Osteoblast (primary cell): ENCODE results near the gene ZNF70. TPM values are rescaled to one million over a fixed set of nuclear protein-coding genes. Genes with fewer than 3 reads are reported as not detected.

Experiments used
- DNase-seq: peaks from one replicate; pipeline ENCODE4 v3.0.0; 2011; ENCODE audit warnings: low spot score, mixed read lengths; ENCODE audit not compliant: insufficient read length; ENCODE audit errors: missing footprints
- H2AFZ ChIP-seq: 2 replicates; pipeline ENCODE4 v1.6.0; 2011; ENCODE audit warnings: mild to moderate bottlenecking, low read length
- H3K27ac ChIP-seq: 2 replicates; pipeline ENCODE4 v1.5.1; 2011; ENCODE audit warnings: mild to moderate bottlenecking, low read depth, low read length, moderate library complexity
- H3K27me3 ChIP-seq: 2 replicates; pipeline ENCODE4 v1.6.0; 2012; ENCODE audit warnings: mild to moderate bottlenecking, control low read depth, inconsistent platforms, low read length, moderate library complexity; ENCODE audit not compliant: insufficient read depth
- H3K36me3 ChIP-seq: 2 replicates; pipeline ENCODE4 v1.5.1; 2011; ENCODE audit warnings: mild to moderate bottlenecking, low read length, control low read depth, moderate library complexity; ENCODE audit not compliant: insufficient read depth
- H3K4me1 ChIP-seq: 2 replicates; pipeline ENCODE4 v1.5.1; 2011; ENCODE audit warnings: mild to moderate bottlenecking, low read length, control low read depth, moderate library complexity; ENCODE audit not compliant: insufficient read depth
- H3K4me2 ChIP-seq: 2 replicates; pipeline ENCODE4 v1.6.0; 2011; ENCODE audit warnings: mild to moderate bottlenecking, low read length; ENCODE audit not compliant: insufficient read depth
- H3K4me3 ChIP-seq: fragments of 200-600 bp; sonication (generic); 3 replicates; pipeline ENCODE4 v1.5.1; 2012; ENCODE audit warnings: mild to moderate bottlenecking, low read length, inconsistent platforms; ENCODE audit not compliant: insufficient read depth
- H3K79me2 ChIP-seq: 2 replicates; pipeline ENCODE4 v1.6.0; 2012; ENCODE audit warnings: mild to moderate bottlenecking, low read length, control low read depth, inconsistent platforms; ENCODE audit not compliant: insufficient read depth
- H3K9me3 ChIP-seq: 2 replicates; pipeline ENCODE4 v1.5.1; 2011; ENCODE audit warnings: low read depth, low read length, control low read depth
- H4K20me1 ChIP-seq: 2 replicates; pipeline ENCODE4 v1.6.0; 2012; ENCODE audit warnings: mild to moderate bottlenecking, low read length, control low read depth; ENCODE audit not compliant: insufficient read depth
- total RNA-seq: library from RNA; depleted of rRNA; stranded (reverse); fragments of >200 nt; gene quantifications from 2 replicates; pipeline ENCODE4 v1.2.3, GENCODE V29; 2012
- TF ChIP-seq, protein P1 (sequence below): IDR thresholded peaks from 2 replicates; pipeline ENCODE4 v1.5.1; 2011; ENCODE audit warnings: mild to moderate bottlenecking, low read depth, low read length, moderate library complexity; ENCODE audit errors: extremely low read depth

Gene ZNF70
- total RNA-seq, 1 donor: 6.5 TPM

DNA sequence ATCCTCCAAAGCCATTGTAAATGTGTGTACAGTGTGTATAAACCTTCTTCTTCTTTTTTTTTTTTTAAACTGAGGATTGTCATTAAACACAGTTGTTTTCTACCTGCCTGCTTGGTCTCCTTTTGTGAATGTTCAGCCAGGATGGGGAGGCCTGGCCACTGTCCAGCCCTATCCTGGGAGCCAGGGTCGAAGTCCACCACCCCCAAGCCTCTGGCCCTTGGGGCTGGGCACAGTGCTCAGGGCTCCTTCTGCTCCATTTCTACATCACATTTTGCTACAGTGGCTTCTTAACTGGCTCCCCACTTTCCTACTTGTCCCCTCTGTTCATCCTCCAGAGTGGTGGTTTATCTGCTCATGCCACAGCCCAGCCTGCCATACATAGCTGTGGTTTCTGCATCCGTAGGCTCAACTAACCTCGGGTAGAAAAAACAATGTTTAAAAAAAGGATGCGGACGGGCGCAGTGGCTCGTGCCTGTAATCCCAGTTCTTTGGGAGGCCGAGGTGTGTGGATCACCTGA lies 33.4 kb upstream of the ZNF70 start:
- no peak overlapping the region for H2AFZ ChIP-seq
- H3K4me1 ChIP-seq: peaks cover 42% of the 10 kb centered on the region
- no peaks in the 10 kb centered on the region for H3K27me3 ChIP-seq
- peaks cover 20% of the 10 kb centered on the region for H4K20me1 ChIP-seq
- peak overlapping the region; percentile 60 for H3K4me2 ChIP-seq
- H3K36me3 ChIP-seq: no peaks in the 10 kb centered on the region
- no peaks in the 10 kb centered on the region for H3K9me3 ChIP-seq
- H3K79me2 ChIP-seq: peaks cover 23% of the 10 kb centered on the region
- H3K4me3 ChIP-seq: no peak overlapping the region
- TF ChIP-seq, protein P1, sequence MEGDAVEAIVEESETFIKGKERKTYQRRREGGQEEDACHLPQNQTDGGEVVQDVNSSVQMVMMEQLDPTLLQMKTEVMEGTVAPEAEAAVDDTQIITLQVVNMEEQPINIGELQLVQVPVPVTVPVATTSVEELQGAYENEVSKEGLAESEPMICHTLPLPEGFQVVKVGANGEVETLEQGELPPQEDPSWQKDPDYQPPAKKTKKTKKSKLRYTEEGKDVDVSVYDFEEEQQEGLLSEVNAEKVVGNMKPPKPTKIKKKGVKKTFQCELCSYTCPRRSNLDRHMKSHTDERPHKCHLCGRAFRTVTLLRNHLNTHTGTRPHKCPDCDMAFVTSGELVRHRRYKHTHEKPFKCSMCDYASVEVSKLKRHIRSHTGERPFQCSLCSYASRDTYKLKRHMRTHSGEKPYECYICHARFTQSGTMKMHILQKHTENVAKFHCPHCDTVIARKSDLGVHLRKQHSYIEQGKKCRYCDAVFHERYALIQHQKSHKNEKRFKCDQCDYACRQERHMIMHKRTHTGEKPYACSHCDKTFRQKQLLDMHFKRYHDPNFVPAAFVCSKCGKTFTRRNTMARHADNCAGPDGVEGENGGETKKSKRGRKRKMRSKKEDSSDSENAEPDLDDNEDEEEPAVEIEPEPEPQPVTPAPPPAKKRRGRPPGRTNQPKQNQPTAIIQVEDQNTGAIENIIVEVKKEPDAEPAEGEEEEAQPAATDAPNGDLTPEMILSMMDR: no peak
- H3K27ac ChIP-seq: no peak overlapping the region
- peak; percentile 94 for DNase-seq

DNA sequence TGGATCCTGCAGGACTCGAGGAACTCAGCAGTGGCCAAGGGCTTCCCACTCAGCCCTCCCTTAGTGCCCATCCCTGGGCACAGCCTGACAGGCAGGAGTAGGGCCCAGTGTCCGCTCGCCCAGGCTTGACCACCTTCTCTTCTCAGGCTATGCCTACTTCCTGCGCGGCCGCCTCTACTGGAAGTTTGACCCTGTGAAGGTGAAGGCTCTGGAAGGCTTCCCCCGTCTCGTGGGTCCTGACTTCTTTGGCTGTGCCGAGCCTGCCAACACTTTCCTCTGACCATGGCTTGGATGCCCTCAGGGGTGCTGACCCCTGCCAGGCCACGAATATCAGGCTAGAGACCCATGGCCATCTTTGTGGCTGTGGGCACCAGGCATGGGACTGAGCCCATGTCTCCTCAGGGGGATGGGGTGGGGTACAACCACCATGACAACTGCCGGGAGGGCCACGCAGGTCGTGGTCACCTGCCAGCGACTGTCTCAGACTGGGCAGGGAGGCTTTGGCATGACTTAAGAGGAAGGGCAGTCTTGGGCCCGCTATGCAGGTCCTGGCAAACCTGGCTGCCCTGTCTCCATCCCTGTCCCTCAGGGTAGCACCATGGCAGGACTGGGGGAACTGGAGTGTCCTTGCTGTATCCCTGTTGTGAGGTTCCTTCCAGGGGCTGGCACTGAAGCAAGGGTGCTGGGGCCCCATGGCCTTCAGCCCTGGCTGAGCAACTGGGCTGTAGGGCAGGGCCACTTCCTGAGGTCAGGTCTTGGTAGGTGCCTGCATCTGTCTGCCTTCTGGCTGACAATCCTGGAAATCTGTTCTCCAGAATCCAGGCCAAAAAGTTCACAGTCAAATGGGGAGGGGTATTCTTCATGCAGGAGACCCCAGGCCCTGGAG lies 32.6 kb upstream of the ZNF70 start:
- H3K27me3 ChIP-seq: no peaks in the 10 kb centered on the region
- H3K4me1 ChIP-seq: peaks cover 39% of the 10 kb centered on the region
- no peak overlapping the region for H2AFZ ChIP-seq
- no peak overlapping the region for H3K4me3 ChIP-seq
- H3K79me2 ChIP-seq: peaks cover 16% of the 10 kb centered on the region
- H3K36me3 ChIP-seq: no peaks in the 10 kb centered on the region
- H3K27ac ChIP-seq: no peak overlapping the region
- TF ChIP-seq, protein P1: no peak
- no peak overlapping the region for H3K4me2 ChIP-seq
- DNase-seq: peak; percentile 39
- peaks cover 12% of the 10 kb centered on the region for H4K20me1 ChIP-seq
- no peaks in the 10 kb centered on the region for H3K9me3 ChIP-seq

DNA sequence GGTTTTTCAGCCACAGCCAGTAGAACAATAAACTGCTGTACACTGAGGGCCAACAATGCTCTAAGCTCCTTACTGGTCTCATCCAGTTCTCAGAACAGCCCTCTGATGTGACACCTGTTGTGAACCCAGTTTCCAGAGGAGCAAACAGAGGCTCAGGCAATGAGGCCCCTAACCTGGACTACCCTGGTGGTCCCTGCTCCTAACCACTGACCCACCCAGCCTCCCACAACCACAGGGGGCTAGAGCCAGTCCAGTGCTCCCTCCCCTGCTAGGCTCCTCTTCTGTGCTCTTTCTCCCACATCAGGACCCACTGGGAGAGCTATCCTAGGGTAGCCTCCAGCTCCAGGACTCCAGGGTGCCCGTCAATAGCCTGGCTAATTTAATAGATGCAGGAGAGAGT lies 31.8 kb upstream of the ZNF70 start:
- H3K4me2 ChIP-seq: no peak overlapping the region
- no peaks in the 10 kb centered on the region for H3K27me3 ChIP-seq
- H3K9me3 ChIP-seq: no peaks in the 10 kb centered on the region
- H3K4me3 ChIP-seq: no peak overlapping the region
- H4K20me1 ChIP-seq: peaks cover 4% of the 10 kb centered on the region
- H3K4me1 ChIP-seq: peaks cover 32% of the 10 kb centered on the region
- no peaks in the 10 kb centered on the region for H3K36me3 ChIP-seq
- peak; percentile 81 for DNase-seq
- H3K27ac ChIP-seq: no peak overlapping the region
- peaks cover 7% of the 10 kb centered on the region for H3K79me2 ChIP-seq
- TF ChIP-seq, protein P1: no peak
- H2AFZ ChIP-seq: no peak overlapping the region

DNA sequence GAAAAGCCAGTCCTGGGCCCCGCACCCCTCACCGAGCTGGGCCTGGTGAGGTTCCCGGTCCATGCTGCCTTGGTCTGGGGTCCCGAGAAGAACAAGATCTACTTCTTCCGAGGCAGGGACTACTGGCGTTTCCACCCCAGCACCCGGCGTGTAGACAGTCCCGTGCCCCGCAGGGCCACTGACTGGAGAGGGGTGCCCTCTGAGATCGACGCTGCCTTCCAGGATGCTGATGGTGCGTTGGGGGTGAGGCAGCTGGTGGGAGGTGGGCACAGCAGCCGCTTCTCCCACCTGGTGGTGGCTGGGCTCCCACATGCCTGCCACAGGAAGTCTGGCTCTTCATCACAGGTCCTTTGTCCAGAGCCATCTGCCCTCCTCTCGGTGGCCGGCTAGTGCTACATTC lies 31.3 kb upstream of the ZNF70 start:
- peaks cover 3% of the 10 kb centered on the region for H3K79me2 ChIP-seq
- H3K9me3 ChIP-seq: no peaks in the 10 kb centered on the region
- TF ChIP-seq, protein P1: no peak
- no peak overlapping the region for H3K4me3 ChIP-seq
- H3K4me1 ChIP-seq: peaks cover 32% of the 10 kb centered on the region
- H3K27me3 ChIP-seq: no peaks in the 10 kb centered on the region
- H4K20me1 ChIP-seq: no peaks in the 10 kb centered on the region
- no peaks in the 10 kb centered on the region for H3K36me3 ChIP-seq
- H2AFZ ChIP-seq: no peak overlapping the region
- no peak overlapping the region for H3K27ac ChIP-seq
- H3K4me2 ChIP-seq: no peak overlapping the region
- DNase-seq: no peak
